ENCODE data around the gene DCAF11. TPM values are rescaled to one million over a fixed set of nuclear protein-coding genes. Genes with fewer than 3 reads are reported as not detected.
A peak's percentile ranks its signal among the peaks of the same experiment; 100 is the strongest.

DCAF11 gene
- polyA plus RNA-seq, 1 experiment: 29.7 TPM

DNA sequence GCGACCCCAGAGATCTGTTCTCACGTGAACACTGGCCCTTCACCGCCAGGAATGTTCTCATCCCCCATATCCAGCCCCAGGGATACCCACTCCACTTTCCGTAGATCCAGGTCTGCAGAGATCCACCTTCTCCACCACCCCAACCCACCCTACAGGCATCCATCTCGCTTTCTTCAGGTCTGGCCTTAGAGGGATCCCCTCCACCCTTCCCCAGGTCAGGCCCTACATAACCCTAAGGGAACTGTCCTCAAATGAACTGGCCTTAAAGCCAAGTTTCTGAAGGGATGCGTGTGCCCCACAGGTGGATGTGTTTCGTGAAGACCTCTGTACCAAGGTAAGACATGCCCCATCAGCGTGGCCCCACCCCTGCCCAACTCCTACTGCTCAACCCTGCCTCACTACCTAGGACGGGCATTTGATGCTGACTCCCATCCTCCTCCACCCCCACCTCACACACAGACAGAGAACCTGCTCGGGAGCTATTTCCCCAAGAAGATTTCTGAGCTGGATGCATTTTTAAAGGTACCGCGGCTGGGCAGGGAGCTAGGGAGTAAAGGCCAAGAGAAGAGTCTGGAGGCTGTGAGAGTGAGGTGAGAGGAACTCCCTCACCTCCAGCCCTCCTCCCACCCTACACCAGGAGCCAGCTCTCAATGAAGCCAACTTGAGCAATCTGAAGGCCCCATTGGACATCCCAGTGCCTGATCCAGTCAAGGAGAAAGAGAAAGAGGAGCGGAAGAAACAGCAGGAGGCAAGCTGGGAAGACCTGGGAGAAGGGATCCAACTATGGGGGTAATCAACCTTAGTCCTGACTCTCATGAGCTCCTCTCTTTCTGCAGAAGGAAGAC lies 22.3 kb downstream of the DCAF11 start:
- CTCF ChIA-PET: interaction anchor here (0.7 to 2.4 kb wide), 4 partner anchors 9 to 28 kb away, joined by 3 to 11 read pairs (median 4); partner anchors contain the start of gene IRF9
- TF ChIP-seq, protein P1, sequence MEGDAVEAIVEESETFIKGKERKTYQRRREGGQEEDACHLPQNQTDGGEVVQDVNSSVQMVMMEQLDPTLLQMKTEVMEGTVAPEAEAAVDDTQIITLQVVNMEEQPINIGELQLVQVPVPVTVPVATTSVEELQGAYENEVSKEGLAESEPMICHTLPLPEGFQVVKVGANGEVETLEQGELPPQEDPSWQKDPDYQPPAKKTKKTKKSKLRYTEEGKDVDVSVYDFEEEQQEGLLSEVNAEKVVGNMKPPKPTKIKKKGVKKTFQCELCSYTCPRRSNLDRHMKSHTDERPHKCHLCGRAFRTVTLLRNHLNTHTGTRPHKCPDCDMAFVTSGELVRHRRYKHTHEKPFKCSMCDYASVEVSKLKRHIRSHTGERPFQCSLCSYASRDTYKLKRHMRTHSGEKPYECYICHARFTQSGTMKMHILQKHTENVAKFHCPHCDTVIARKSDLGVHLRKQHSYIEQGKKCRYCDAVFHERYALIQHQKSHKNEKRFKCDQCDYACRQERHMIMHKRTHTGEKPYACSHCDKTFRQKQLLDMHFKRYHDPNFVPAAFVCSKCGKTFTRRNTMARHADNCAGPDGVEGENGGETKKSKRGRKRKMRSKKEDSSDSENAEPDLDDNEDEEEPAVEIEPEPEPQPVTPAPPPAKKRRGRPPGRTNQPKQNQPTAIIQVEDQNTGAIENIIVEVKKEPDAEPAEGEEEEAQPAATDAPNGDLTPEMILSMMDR (IDR thresholded peaks at IDR 0.05; ENCODE audit: low read depth, low read length): no peak
- POLR2A ChIA-PET: interaction anchor here (1.0 to 1.7 kb wide), 4 partner anchors 10 to 24 kb away, joined by 3 to 8 read pairs (median 6); partner anchors contain the start of genes IRF9 and RNF31
- H3K27ac ChIP-seq (ENCODE audit: low read depth, low read length): no peak overlapping the region
- DNase-seq (ENCODE audit: low read depth, low spot score): no peak
- H3K27me3 ChIP-seq (ENCODE audit: control insufficient read depth, insufficient read depth, low read length): no peaks in the 10 kb centered on the region
- peak overlapping the region; percentile 80 for H3K4me3 ChIP-seq (ENCODE audit: low read depth, low read length)
- H3K9me3 ChIP-seq (ENCODE audit: control insufficient read depth, insufficient read depth, low read length): no peaks in the 10 kb centered on the region

DNA sequence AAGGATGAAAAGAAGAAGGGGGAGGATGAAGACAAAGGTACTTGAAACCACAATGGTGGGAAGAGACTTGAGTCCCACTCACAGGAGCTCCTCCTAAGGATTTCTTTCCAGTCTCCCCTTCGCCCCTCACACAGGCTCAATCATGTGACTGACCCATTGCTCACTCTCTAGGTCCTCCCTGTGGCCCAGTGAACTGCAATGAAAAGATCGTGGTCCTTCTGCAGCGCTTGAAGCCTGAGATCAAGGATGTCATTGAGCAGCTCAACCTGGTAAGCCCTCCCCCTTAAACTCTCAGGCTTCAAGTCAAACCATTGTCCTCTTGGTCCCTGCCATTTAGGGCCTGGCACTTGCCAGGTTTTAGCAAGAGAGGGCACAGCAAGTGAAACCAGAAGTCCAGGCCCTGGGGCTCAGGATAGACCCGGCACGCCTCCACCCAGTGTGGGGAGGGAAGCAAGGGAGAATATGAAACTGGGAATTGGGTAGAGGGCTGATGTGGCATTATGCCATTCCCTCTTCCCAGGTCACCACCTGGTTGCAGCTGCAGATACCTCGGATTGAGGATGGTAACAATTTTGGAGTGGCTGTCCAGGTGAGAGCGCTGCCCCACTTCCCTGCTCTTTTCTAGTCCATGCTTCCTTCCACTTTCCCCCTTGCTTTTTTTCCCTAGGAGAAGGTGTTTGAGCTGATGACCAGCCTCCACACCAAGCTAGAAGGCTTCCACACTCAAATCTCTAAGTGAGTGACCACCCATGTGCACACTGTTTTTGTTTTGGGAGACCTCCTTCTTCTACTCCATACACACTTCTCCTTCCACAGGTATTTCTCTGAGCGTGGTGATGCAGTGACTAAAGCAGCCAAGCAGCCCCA lies 23.2 kb downstream of the DCAF11 start:
- TF ChIP-seq, protein P1 (IDR thresholded peaks at IDR 0.05; ENCODE audit: low read depth, low read length): no peak
- no peak for DNase-seq (ENCODE audit: low read depth, low spot score)
- no peaks in the 10 kb centered on the region for H3K27me3 ChIP-seq (ENCODE audit: control insufficient read depth, insufficient read depth, low read length)
- no peaks in the 10 kb centered on the region for H3K9me3 ChIP-seq (ENCODE audit: control insufficient read depth, insufficient read depth, low read length)
- no peak overlapping the region for H3K4me3 ChIP-seq (ENCODE audit: low read depth, low read length)
- ChIA-PET POLR2A (interaction anchor here (1.4 to 1.5 kb wide), 2 partner anchors 10 to 23 kb away, joined by 6 to 7 read pairs; partner anchors contain the start of genes DCAF11, NRL and RNF31), CTCF (interaction anchor here (0.7 to 2.4 kb wide), 3 partner anchors 8 to 29 kb away, joined by 3 to 11 read pairs (median 5); partner anchors contain the start of gene IRF9)
- H3K27ac ChIP-seq (ENCODE audit: low read depth, low read length): no peak overlapping the region

DNA sequence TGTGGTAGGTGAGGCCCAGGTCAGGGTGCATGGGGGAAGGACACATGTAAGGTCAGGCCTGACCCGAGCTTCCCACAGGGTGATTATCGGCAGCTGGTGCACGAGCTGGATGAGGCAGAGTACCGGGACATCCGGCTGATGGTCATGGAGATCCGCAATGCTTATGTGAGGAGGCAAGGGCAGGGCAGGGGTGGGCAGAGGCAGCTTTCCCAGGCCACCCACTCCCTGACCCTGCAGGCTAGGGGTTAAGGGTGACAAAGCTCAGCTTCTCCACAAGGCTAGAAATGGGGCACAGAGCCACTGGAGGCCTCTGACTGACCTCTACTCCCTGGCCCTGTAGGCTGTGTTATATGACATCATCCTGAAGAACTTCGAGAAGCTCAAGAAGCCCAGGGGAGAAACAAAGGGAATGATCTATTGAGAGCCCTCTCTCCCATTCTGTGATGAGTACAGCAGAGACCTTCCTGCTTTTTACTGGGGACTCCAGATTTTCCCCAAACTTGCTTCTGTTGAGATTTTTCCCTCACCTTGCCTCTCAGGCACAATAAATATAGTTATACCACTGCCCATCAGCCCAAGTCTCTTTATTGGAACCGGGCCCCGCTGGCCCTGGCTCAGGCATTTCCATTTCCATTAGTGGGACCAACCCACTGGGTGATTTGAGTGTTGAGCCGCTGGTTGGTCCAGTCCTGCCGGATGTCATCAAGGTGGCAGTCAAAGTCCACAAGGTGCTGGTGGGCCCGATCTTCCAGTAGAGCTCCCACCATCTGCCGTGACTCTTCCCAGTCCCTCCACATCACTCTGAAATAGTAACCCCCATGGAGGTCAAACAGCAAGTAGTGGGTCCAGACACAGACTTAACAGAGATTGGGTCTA lies 24.1 kb downstream of the DCAF11 start:
- TF ChIP-seq, protein P1 (IDR thresholded peaks at IDR 0.05; ENCODE audit: low read depth, low read length): no peak
- Histone ChIP-seq H3K9me3 (ENCODE audit: control insufficient read depth, insufficient read depth, low read length) (no peaks in the 10 kb centered on the region), H3K4me3 (ENCODE audit: low read depth, low read length) (no peak overlapping the region), H3K27ac (ENCODE audit: low read depth, low read length) (no peak overlapping the region), H3K27me3 (ENCODE audit: control insufficient read depth, insufficient read depth, low read length) (no peaks in the 10 kb centered on the region)
- DNase-seq (ENCODE audit: low read depth, low spot score): no peak
- ChIA-PET CTCF (interaction anchor here (1.7 kb wide), 1 partner anchor 30 kb away, joined by 5 read pairs; no protein-coding TSS in a partner anchor), POLR2A (interaction anchor here (1.4 to 1.5 kb wide), 2 partner anchors 9 to 24 kb away, joined by 6 to 7 read pairs; partner anchors contain the start of genes DCAF11, NRL and RNF31)

DNA sequence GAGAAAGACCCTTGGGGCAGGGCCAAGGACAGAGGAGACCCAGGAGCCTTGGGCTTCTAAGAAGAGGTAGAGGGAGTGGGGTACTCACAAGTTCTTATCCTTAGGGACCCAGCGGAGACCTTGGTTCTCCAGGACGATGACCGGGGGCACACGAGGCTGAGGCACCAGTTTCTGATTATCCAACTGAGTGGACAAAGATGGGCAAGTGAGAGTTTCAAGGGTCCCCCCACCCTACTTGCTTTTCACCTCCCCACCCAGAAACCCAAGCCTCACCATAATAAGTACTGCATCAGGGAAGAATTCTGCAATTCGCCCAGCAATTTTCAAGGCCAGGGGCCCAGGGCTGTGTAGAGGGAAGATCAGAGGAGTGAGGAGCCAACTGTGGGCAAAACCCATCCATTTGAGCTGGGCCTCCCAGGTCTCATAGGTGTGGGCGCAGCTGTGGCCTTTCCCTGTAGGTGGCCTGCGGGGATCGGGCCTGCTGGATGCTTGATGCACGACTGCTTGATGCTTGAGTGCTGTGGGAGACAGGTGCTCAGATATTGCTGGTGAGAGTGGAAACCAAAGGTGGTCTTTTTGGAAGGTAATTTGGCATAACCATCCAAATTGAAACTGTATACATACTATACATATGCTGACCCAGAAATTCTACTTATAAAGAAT lies 24.8 kb downstream of the DCAF11 start:
- no peak for DNase-seq (ENCODE audit: low read depth, low spot score)
- POLR2A ChIA-PET: interaction anchor here (0.8 to 1.4 kb wide), 2 partner anchors 25 kb away, joined by 3 to 6 read pairs; partner anchors contain the start of genes DCAF11 and NRL
- peak overlapping the region; percentile 25; the same call in 1 of the 2 replicates for H3K4me3 ChIP-seq (ENCODE audit: low read depth, low read length)
- CTCF ChIA-PET: no interaction called here
- H3K27me3 ChIP-seq (ENCODE audit: control insufficient read depth, insufficient read depth, low read length): no peaks in the 10 kb centered on the region
- H3K9me3 ChIP-seq (ENCODE audit: control insufficient read depth, insufficient read depth, low read length): no peaks in the 10 kb centered on the region
- TF ChIP-seq, protein P1 (IDR thresholded peaks at IDR 0.05; ENCODE audit: low read depth, low read length): no peak
- H3K27ac ChIP-seq (ENCODE audit: low read depth, low read length): no peak overlapping the region
